Thymus (tissue), 11 donors: ENCODE measurements around the gene KCNK10. TPM values are rescaled to one million over a fixed set of nuclear protein-coding genes. Genes with fewer than 3 reads are reported as not detected.

Experiments used
- DNase-seq, 9 donors: peaks; one replicate each; pipeline ENCODE4 v3.0.0-alpha.2; 2013; ENCODE audit warnings: low spot score in 9 of 9, low read depth in 6 of 9, missing footprints in 1 of 9
- H3K27ac ChIP-seq, 2 donors: one replicate each; pipeline ENCODE4 v1.5.1; 2013; ENCODE audit warnings: control low read depth in 1 of 2, low read depth in 1 of 2, low read length in 1 of 2, mild to moderate bottlenecking in 1 of 2, moderate library complexity in 1 of 2
- H3K27me3 ChIP-seq, 2 donors: one replicate each; pipeline ENCODE4 v1.5.1; 2013; ENCODE audit warnings: low read length in 1 of 2; ENCODE audit not compliant: control insufficient read depth in 2 of 2, insufficient read depth in 1 of 2
- H3K36me3 ChIP-seq, 2 donors: one replicate each; pipeline ENCODE4 v1.5.1; 2013; ENCODE audit warnings: low read length in 1 of 2, mild to moderate bottlenecking in 1 of 2, moderate library complexity in 1 of 2; ENCODE audit not compliant: control insufficient read depth in 2 of 2, insufficient read depth in 2 of 2
- H3K4me1 ChIP-seq, 2 donors: one replicate each; pipeline ENCODE4 v1.5.1; 2013; ENCODE audit warnings: low read length in 2 of 2; ENCODE audit not compliant: control insufficient read depth in 2 of 2, insufficient read depth in 2 of 2
- H3K4me3 ChIP-seq, 2 donors: one replicate each; pipeline ENCODE4 v1.5.1; 2013; ENCODE audit warnings: low read length in 2 of 2, control low read depth in 1 of 2, mild to moderate bottlenecking in 1 of 2
- H3K9me3 ChIP-seq, 2 donors: one replicate each; pipeline ENCODE4 v1.5.1; 2013; ENCODE audit warnings: low read length in 1 of 2, mild to moderate bottlenecking in 1 of 2; ENCODE audit not compliant: control insufficient read depth in 2 of 2, insufficient read depth in 1 of 2
- WGBS: extraction: QIAGEN DNeasy Blood & Tissue Kit; methylation state at CpG from one replicate; pipeline ENCODE4 v1.1.7; 2013; 5-methylcytosine and 5-hydroxymethylcytosine counted together
- polyA plus RNA-seq: library from polyadenylated mRNA; stranded (reverse); fragments of 200-250 nt; gene quantifications from one replicate; pipeline ENCODE4 v1.2.3, GENCODE V29; 2013
- total RNA-seq: library from RNA; stranded (reverse); fragments of 120-200 nt; gene quantifications from one replicate; pipeline ENCODE4 v1.2.4, GENCODE V29; 2013
- donor health status: healthy.

Gene KCNK10
- total and polyA plus RNA-seq, 2 donors, result 0.02 to 0.09 TPM

DNA sequence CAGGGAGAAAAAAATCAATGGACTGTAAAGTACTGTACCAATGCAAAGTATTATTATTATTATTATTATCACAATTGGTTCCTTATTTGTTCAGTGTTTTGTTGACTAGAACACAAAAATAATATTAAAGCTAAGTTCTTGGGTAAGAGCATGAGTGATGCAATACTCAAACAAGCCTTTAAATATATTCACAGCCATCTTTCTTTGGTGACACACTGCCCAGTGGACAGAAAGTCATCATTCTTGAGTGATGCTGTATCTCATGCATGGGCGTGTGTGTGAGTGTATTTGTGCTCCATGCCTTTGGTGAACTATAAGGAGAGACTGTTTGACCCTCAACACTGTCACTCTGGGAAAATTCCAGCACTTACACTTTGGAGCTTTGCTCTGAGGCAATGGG is 93.6 kb downstream of the KCNK10 start:
- no peaks in the 10 kb centered on the region for H3K27me3 ChIP-seq
- no peak overlapping the region for H3K4me3 ChIP-seq
- no peaks in the 10 kb centered on the region for H3K9me3 ChIP-seq
- no peaks in the 10 kb centered on the region for H3K4me1 ChIP-seq
- no peak overlapping the region for H3K27ac ChIP-seq
- no peaks in the 10 kb centered on the region for H3K36me3 ChIP-seq
- 97% methylated on average over 1 of the region's 1 CpG for WGBS
- DNase-seq, result no peak

DNA sequence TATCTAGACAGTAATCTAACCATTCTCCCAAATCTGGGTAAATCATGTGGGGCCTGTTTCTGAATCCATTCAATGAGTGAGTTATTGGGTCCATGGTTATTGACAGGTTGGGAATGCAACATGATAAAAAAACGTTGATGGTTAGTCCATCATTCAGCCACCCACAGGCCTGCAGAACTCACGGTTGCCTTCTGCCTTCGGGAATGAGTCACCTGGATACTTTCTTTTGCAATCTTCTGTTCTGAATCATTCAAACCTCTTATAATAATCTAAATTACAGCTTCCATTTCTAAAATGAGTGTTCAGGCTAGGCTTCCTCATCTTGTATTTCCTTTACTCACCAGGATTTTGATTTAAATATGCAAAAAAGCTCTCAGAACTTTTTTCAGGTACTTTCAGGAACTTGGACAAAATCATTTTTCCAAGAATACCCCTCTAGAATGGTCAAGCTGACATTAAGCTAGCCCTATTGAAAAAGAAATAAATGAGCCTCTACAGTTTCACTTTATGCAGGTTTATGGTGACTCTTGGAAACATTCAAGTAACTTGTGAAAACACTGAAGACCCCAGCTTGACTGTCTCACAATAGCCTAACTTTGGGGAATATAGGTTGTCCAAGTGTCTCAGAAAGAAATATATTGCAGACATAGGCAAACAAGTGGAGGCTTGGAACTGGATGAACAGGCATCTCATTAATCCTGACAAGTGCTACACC is 94.4 kb downstream of the KCNK10 start:
- no peaks in the 10 kb centered on the region for H3K36me3 ChIP-seq
- no peak for DNase-seq
- no peaks in the 10 kb centered on the region for H3K27me3 ChIP-seq
- no peaks in the 10 kb centered on the region for H3K9me3 ChIP-seq
- 87% methylated on average over 3 of the region's 3 CpGs for WGBS
- H3K27ac ChIP-seq, result no peak overlapping the region
- H3K4me1 ChIP-seq, result no peaks in the 10 kb centered on the region
- no peak overlapping the region for H3K4me3 ChIP-seq

DNA sequence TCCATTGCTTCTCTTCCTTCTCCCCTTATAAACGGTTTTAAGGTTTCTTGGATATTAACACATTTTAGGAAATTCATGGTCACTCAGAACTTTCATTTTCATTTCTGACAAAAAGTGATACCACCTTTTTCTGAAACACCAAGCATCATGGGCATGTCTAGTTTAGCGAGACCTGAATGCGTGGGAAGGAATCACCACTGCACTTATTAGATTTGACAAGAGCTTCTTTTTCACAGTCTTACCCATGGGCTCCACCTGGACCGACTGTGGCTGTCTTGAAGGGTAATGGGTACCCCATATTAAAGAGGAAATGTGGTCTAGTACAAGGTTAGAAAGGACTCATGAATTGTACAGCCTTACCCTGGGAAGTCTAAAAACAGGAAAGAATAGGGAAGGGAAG is 95.4 kb downstream of the KCNK10 start:
- H3K9me3 ChIP-seq, result no peaks in the 10 kb centered on the region
- no peak overlapping the region for H3K4me3 ChIP-seq
- no peak for DNase-seq
- H3K36me3 ChIP-seq, result no peaks in the 10 kb centered on the region
- WGBS, result 95% methylated on average over 4 of the region's 4 CpGs
- no peaks in the 10 kb centered on the region for H3K27me3 ChIP-seq
- H3K4me1 ChIP-seq, result no peaks in the 10 kb centered on the region
- no peak overlapping the region for H3K27ac ChIP-seq

DNA sequence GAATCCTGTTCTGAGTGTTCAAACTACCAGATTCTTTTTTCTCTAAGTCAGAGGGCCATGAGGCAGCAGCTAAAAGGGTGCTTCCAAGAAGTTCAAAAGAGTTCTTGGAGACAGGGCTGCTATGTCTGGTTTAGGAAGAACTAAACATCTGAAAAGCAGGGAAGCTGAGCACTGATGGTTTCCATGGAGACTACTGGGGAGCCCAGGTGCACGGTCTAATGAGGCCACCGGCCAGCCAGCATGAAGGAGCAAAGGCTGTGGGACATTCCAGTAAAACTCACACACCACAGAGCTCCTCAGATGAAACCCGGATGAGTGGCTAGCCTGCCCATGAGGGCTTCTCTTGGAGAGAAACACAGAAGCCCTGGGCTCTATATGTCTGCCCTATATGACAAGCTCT is 97.3 kb downstream of the KCNK10 start:
- Histone ChIP-seq H3K4me1 (no peaks in the 10 kb centered on the region), H3K9me3 (no peaks in the 10 kb centered on the region), H3K4me3 (no peak overlapping the region), H3K27me3 (no peaks in the 10 kb centered on the region), H3K36me3 (no peaks in the 10 kb centered on the region), H3K27ac (no peak overlapping the region)
- no peak for DNase-seq
- WGBS, result 65% methylated on average over 3 of the region's 3 CpGs

DNA sequence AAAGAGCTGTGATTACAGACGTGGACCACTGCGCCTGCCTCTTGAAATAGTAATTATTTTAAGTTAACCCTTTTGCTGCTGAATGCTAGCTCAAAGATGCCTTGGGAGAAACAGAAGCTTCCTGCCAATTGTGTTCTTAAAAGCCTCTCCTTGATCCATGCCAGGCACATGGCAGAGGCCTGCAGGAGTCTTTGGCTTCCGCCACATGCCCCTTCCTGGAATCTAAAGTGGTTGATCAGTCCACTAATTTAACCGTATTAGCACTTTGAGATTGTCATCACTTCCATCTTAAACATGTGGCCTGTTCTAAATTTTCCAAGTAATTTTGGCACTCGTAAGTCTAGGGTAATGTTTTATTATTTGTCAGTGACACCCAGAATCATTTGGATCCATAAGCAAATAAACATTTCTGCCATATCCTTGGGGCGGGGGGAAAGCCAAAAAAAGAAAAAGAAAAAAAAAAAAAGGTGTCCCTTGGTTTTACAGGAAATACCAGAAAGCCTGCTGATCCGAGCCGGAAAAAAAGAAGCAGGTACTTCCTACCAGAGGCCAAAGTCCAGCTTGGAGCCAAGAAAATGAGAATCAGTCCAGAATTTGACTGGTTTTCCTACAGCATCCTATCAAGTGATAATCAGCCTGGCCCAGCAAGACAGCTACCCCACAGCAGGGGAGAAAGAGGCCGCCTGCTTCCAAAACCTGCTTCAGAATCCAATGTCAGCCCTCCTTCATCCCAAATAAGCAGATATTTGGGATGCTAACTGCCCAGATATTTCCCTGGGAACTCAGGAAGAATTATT is 104.8 kb downstream of the KCNK10 start:
- 93% methylated on average over 9 of the region's 9 CpGs for WGBS
- Histone ChIP-seq H3K4me3 (no peak overlapping the region), H3K27me3 (no peaks in the 10 kb centered on the region), H3K36me3 (no peaks in the 10 kb centered on the region), H3K9me3 (no peaks in the 10 kb centered on the region), H3K27ac (no peak overlapping the region), H3K4me1 (no peaks in the 10 kb centered on the region)
- DNase-seq, result no peak

DNA sequence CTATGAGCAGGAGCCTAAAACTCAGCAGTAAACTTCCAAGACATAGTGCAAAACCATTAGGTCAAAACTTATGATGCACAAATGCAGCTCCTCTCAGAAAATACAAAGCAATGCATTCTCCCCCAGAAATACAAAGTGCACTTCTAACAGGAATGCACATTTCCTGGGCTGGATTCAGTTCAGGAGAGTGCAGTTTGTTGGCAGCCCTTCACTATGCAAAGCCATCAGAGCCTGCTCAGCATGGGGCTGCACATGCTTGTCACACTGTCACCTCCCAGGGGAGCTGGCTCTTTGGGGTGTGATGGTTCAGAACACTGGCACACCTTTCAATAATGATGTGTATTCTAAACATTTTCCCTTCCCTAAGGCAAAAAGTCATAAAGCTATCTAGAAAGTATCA is 110.4 kb downstream of the KCNK10 start:
- no peaks in the 10 kb centered on the region for H3K4me1 ChIP-seq
- H3K9me3 ChIP-seq, result no peaks in the 10 kb centered on the region
- H3K27me3 ChIP-seq, result no peaks in the 10 kb centered on the region

DNA sequence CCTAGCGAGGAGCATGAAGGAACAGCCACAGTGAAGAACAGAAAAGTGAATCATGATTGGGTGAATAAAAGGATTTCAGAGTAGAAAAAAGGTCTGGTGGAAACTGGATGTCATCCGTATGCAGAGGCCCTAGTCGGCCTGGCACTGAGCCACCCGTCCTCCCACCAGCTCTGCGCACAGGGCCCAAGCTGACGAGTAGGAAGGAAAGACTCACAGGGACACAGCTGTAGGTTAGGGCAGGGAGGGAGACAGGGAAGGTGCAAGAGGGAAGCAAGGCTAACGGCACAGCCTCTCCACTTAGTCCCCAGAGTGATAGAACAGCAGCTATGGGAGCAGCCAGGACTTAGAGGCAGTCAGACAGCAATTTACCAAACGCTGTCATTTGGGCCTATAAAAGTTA is 112.6 kb downstream of the KCNK10 start:
- Histone ChIP-seq H3K27ac (no peak overlapping the region), H3K4me3 (no peak overlapping the region), H3K9me3 (no peaks in the 10 kb centered on the region), H3K27me3 (no peaks in the 10 kb centered on the region), H3K4me1 (no peaks in the 10 kb centered on the region), H3K36me3 (no peaks in the 10 kb centered on the region)
- DNase-seq, result no peak
- WGBS, result 90% methylated on average over 8 of the region's 8 CpGs

More for the DNA sequence above, 110.4 kb downstream of the KCNK10 start:
- no peak overlapping the region for H3K27ac ChIP-seq
- no peaks in the 10 kb centered on the region for H3K36me3 ChIP-seq
- no peak overlapping the region for H3K4me3 ChIP-seq
- no peak for DNase-seq

DNA sequence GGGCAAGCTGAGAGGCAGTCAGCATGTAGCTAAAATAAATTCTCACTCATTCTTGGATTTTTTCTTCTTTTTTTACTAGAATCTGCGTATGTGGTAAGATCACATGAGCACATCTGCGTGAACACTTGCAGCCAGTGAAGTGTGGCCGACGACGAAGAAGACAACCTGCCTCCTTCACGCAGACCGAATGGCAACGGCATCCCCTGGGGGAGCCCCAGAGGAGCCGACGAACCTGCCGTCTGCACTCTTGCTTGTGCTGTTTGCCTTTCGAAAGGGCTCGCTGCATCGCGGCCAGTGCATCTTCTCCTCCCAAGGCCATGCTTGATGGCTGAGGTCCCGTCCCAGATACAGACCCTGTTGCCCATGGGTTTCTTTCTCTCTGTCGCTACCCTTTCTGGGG is 113.8 kb downstream of the KCNK10 start:
- H3K4me3 ChIP-seq, result no peak overlapping the region
- H3K4me1 ChIP-seq, result no peaks in the 10 kb centered on the region
- no peaks in the 10 kb centered on the region for H3K9me3 ChIP-seq
- WGBS, result 77% methylated on average over 17 of the region's 17 CpGs
- no peak overlapping the region for H3K27ac ChIP-seq
- no peaks in the 10 kb centered on the region for H3K27me3 ChIP-seq
- no peak for DNase-seq
- H3K36me3 ChIP-seq, result no peaks in the 10 kb centered on the region

DNA sequence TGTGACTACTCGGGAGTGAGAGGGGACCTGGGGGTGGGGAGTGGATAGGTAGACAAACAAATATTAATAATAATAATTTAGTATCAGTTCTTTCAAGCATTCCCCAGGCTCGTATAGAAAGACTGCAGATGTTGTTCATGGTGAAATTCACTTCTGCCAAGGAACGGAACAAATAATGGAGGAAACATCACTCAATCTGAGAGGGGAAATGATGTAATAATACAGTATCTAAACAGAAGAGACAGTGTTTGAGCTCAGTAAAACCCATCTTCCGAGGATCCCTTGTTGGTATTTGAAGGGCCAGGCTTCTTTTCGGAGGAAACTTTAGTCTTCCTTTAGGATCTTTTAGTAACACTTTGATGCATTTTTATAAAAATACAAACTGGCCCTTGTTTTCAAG is 114.2 kb downstream of the KCNK10 start:
- Histone ChIP-seq H3K27me3 (no peaks in the 10 kb centered on the region), H3K4me1 (no peaks in the 10 kb centered on the region), H3K36me3 (no peaks in the 10 kb centered on the region), H3K27ac (no peak overlapping the region), H3K9me3 (no peaks in the 10 kb centered on the region), H3K4me3 (no peak overlapping the region)
- no peak for DNase-seq
- WGBS, result 66% methylated on average over 5 of the region's 5 CpGs
